Progenitor cell of endocrine pancreas (in vitro differentiated cells): ENCODE results near the gene ABI1. TPM values are rescaled to one million over a fixed set of nuclear protein-coding genes. Genes with fewer than 3 reads are reported as not detected.

ENCODE experiments used
- DNase-seq: peaks from one replicate; pipeline ENCODE4 v3.0.0; 2021; ENCODE audit warnings: low spot score; ENCODE audit not compliant: unreplicated experiment
- H3K27ac Mint-ChIP-seq: 2 replicates; pipeline ENCODE4 v1.8.0; 2021; ENCODE audit warnings: mild to moderate bottlenecking, moderate library complexity, mixed read lengths
- H3K27me3 Mint-ChIP-seq: 2 replicates; pipeline ENCODE4 v1.8.0; 2021; ENCODE audit warnings: mixed read lengths
- H3K36me3 Mint-ChIP-seq: 2 replicates; pipeline ENCODE4 v1.8.0; 2022; ENCODE audit warnings: mixed read lengths; ENCODE audit not compliant: insufficient read depth
- H3K4me1 Mint-ChIP-seq: 2 replicates; pipeline ENCODE4 v1.8.0; 2021; ENCODE audit warnings: low read depth, mixed read lengths
- H3K4me3 Mint-ChIP-seq: 2 replicates; pipeline ENCODE4 v1.8.0; 2021; ENCODE audit warnings: low read depth, mild to moderate bottlenecking, moderate library complexity, mixed read lengths
- H3K9me3 Mint-ChIP-seq: 2 replicates; pipeline ENCODE4 v1.8.0; 2021; ENCODE audit warnings: low read depth, mixed read lengths
- total RNA-seq: library from RNA; stranded (reverse); gene quantifications from 2 replicates; pipeline ENCODE4 v1.2.1, GENCODE V29; 2021
- TF ChIP-seq, protein P1 (sequence below): fragments of 200-600 bp; sonication (generic); IDR thresholded peaks from one replicate; pipeline ENCODE4 v1.5.0; 2021; ENCODE audit warnings: antibody characterized with exemption, mild to moderate bottlenecking; ENCODE audit not compliant: unreplicated experiment

The ABI1 gene
- total RNA-seq, 1 donor from 2014 or later, result 48.2 TPM

DNA sequence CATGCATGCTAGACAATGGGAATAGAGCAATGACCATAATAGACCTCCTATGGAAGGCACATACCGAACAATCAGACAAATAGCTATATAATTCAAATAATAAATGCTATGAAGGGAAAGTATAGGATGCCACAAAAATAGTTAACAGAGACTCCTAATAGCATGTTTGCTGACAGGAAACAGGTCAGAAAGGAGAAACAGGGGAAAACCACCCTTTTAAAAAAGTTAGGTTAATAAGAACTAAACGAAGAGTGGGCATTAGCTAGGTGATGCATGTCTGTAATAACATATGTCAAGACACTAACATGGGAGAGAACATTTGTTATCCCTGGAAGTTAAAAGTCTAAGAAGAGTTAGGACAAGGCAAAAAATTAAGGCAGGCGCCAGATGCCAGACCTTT, 58.9 kb downstream of the ABI1 start:
- Mint-ChIP-seq H3K4me1 (peaks cover 38% of the 10 kb centered on the region), H3K27me3 (no peaks in the 10 kb centered on the region), H3K27ac (peak overlapping the region; percentile 36), H3K36me3 (peaks cover 8% of the 10 kb centered on the region), H3K4me3 (no peak overlapping the region), H3K9me3 (peaks cover 13% of the 10 kb centered on the region)
- no peak for DNase-seq
- TF ChIP-seq, protein P1, sequence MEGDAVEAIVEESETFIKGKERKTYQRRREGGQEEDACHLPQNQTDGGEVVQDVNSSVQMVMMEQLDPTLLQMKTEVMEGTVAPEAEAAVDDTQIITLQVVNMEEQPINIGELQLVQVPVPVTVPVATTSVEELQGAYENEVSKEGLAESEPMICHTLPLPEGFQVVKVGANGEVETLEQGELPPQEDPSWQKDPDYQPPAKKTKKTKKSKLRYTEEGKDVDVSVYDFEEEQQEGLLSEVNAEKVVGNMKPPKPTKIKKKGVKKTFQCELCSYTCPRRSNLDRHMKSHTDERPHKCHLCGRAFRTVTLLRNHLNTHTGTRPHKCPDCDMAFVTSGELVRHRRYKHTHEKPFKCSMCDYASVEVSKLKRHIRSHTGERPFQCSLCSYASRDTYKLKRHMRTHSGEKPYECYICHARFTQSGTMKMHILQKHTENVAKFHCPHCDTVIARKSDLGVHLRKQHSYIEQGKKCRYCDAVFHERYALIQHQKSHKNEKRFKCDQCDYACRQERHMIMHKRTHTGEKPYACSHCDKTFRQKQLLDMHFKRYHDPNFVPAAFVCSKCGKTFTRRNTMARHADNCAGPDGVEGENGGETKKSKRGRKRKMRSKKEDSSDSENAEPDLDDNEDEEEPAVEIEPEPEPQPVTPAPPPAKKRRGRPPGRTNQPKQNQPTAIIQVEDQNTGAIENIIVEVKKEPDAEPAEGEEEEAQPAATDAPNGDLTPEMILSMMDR, result no peak

DNA sequence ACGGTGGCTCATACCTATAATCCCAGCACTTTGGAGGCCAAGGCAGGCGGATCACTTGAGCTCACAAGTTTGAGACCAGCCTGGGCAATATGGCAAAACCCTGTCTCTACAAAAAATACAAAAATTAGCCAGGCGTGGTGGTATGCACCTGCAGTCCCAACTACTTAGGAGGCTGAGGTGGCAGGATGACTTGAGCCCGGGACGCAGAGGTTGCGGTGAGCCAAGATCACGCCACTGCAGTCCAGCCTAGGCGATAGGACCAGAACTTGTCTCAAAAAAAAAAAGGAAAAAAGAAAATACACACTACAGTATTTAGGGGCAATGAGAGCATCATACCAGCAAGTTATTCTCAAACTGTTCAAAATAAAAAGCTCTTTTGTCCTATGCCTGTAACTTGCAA, 59.5 kb downstream of the ABI1 start:
- Mint-ChIP-seq H3K27ac (no peak overlapping the region), H3K4me1 (peaks cover 36% of the 10 kb centered on the region), H3K27me3 (no peaks in the 10 kb centered on the region), H3K9me3 (peaks cover 13% of the 10 kb centered on the region), H3K4me3 (no peak overlapping the region), H3K36me3 (peaks cover 8% of the 10 kb centered on the region)
- TF ChIP-seq, protein P1, result no peak
- no peak for DNase-seq

DNA sequence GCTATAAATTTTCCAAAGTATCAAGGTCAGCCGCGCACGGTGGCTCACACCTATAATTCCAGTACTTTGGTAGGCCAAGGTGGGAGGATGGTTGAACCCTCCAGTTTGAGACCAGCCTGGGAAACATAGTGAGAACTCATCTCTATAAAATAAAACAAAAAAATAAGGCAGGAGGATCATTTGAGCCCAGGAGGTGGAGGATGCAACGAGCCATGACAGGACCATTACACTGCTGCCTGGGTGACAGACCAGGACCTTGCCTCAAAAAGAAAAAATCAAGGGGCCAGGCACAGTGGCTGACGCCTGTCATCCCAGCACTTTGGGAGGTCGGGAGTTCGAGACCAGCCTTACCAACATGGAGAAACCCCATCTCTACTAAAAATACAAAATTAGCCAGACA, 60.3 kb downstream of the ABI1 start:
- no peak overlapping the region for H3K4me3 Mint-ChIP-seq

DNA sequence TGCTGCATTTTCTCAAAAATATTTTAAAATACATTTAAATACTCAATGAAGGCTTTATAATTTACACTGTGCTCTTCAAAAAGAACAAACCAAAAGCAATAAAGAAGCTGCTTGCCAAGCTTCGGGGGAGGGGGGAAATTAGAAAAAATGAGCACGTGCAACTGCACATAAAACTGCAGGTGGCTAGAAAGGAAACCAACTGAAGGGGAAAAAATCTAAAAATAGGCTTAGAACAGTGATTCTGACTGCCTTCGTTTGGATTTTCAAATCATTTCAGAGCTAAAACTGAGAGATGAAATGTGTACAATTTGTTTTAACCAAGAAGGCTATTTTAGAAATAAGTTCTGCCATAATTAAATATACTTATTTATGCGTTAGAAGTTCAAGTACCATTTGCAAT, 61.4 kb downstream of the ABI1 start:
- H3K4me3 Mint-ChIP-seq, result no peak overlapping the region
- peaks cover 14% of the 10 kb centered on the region for H3K36me3 Mint-ChIP-seq
- no peak overlapping the region for H3K27ac Mint-ChIP-seq
- TF ChIP-seq, protein P1, result no peak
- no peaks in the 10 kb centered on the region for H3K27me3 Mint-ChIP-seq
- H3K4me1 Mint-ChIP-seq, result peaks cover 17% of the 10 kb centered on the region
- H3K9me3 Mint-ChIP-seq, result peaks cover 23% of the 10 kb centered on the region
- no peak for DNase-seq

More for the DNA sequence above, 60.3 kb downstream of the ABI1 start:
- peaks cover 11% of the 10 kb centered on the region for H3K36me3 Mint-ChIP-seq
- H3K9me3 Mint-ChIP-seq, result peaks cover 18% of the 10 kb centered on the region
- no peak overlapping the region for H3K27ac Mint-ChIP-seq
- no peaks in the 10 kb centered on the region for H3K27me3 Mint-ChIP-seq
- DNase-seq, result no peak
- H3K4me1 Mint-ChIP-seq, result peaks cover 28% of the 10 kb centered on the region
- TF ChIP-seq, protein P1, result no peak

DNA sequence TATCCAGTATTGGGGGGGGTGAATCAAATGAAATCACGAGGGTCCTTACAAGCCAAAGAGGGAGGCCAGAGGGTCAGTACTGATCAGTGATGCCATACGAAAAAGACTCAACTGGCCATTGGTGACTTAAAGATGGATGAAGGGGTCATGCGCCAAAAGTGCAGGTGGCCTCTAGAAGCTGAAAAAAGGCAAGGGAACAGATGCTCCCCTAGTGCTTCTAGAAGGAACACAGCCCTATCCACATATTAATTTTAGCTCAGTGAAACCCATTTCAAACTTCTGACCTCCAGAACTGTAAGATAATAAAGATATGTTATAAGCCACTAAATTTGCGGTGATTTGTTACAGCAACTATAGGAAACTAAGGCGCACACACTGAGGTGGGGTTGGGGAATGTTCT, 62.5 kb downstream of the ABI1 start:
- Mint-ChIP-seq H3K9me3 (peaks cover 23% of the 10 kb centered on the region), H3K4me1 (peaks cover 11% of the 10 kb centered on the region), H3K36me3 (peaks cover 14% of the 10 kb centered on the region), H3K4me3 (no peak overlapping the region), H3K27me3 (no peaks in the 10 kb centered on the region), H3K27ac (no peak overlapping the region)
- TF ChIP-seq, protein P1, result no peak
- DNase-seq, result no peak
